ENCODE data around the gene KLHL36. TPM values are rescaled to one million over a fixed set of nuclear protein-coding genes. Genes with fewer than 3 reads are reported as not detected.
"Not testable (repeated sequence)": the region's sequence is repeated elsewhere in the genome, so short reads cannot be mapped to it uniquely, and the experiment has no call there.

Gene KLHL36
- total RNA-seq, 1 experiment from 2014 or later = 19.2 TPM

DNA sequence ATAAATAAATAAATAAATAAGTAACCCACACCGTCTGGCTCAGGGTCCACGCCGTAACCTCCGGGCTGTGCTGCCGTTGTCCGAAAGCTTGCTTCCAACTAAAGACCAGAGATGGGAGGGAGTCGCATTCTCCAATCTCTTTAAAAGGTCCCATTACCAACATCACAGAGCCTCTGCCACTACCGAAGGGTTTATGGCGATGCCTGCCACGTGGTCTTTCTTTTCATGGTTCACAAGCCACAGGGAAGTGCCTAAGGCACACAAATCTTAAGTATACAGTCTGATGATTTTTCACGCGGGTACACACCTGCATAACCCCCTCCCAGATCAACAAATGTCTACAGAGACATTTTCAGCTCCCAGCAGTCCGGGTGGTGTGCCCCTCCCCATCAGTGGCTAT, 31.8 kb upstream of the KLHL36 start:
- no peak for DNase-seq (ENCODE audit: low spot score)

DNA sequence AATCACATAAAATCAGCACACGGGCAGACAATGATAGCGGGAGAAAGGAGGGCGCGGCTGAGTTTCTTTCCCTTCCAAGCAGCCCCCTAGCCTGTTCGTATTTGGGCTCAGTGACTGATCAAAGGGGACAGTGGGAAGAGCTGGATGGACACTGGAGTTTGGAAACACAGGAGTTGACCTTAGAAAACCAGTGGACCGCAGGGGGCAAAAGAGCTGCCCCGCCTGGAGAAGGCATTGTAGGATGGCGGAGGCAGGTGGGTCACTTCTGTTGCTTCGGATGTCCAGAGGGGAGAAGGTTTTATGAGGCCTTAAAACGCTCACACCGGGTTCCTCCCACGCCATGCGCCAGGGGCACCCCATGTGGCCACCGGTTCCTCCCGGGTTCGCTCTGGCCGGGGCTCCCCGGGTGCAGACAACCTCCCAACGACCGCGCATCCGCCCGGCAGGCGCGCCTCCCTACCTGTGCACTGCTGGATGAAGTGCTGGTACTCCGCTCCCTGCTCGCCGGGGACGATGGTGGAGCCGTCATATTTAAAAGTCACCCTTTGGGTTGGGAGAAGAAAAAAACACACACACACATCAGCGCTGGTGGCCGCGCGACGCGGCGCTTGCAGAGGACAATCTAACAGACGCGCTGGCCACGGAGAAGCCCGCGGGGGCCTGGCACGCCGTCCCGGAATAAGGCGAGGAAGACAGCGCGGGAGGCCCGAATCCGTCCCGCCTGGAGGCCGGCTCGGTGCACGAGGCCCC, 31.1 kb upstream of the KLHL36 start:
- no peak for DNase-seq (ENCODE audit: low spot score)

DNA sequence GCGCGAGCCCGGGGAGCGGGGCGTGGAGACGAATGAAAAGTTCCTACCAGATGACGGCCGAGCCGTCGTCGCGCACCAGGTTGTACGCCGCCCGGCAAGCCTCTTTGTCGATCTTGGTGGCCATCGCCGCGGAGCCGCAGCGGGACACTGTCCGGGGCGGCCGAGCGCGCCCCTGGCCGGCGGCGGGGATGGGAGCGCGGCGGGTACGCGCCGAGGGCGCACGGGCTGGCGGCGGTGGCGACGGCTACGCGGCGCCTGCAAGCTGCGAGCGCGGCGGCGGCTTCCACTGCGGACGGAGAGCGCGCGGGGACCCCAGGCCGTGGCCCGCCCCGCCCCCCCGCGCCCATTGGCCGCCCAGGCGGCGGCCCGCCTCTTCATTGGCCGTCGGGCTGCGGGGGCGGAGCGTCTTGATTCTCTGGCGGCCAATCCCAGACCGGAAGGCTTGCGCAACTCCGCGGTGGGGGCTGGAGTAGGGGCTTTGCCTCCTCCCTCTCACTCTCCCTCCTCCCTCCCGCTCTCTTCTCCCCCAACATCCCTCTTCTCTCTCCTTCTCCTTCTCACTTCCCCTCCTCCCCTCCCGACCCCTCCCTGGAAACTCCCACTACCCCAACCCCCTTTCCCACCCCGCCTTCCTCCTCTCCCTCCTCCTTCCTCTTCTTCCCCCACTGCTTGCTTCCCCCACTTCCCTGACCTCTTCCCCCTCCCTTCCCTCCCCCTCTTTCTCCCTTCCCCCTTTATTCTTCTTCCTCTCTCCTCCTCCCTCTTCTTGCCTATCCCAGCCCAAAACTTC, 30.3 kb upstream of the KLHL36 start, which contains the start of gene COTL1:
TSS of gene COTL1 (minus strand) at position 288 of the 790 bp plus-strand sequence. CDS start at position 124, 164 bp downstream.
- DNase-seq (ENCODE audit: low spot score) = peak; percentile 98

DNA sequence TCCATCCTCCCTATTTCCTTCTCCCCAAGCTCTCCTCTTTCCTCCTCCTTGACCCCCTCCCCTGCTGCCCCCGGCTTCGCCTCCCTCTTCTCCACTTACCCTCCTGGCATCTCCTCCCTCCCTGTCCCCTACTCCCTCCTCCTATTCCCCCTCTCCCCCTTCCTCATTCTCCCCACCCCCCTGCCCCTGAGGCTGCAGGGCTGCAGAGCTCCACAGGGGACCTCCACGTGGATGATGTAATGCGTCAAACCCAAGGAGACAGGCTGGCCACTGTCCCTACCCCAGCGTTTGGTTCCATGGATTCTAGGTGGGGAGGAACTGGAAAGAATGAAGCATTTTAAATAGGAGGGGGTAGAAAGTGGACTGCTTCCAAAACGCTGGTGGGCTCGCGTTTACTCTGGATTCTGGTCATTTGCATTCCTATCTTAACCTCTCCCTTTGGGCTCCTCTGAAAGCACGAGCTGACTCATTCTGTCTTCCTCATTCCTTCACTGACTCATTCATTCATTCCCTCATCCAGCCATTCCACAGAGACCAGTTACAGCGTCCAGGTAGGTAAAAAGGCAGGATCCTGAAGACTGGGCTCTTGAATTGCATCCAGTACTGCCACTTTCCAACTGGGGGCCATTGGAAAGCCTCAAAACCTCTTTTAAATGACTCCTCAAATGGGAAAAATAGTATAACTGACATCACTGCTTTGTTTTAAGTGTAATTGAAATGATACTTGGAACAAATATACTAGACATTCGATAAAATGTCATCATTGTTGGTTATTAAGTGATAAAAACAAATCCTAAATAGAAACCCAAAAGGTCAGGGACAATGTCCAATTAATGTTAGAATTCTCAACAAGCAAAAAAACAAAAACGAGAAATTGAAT, 29.5 kb upstream of the KLHL36 start:
- peak; percentile 98 for DNase-seq (ENCODE audit: low spot score)

DNA sequence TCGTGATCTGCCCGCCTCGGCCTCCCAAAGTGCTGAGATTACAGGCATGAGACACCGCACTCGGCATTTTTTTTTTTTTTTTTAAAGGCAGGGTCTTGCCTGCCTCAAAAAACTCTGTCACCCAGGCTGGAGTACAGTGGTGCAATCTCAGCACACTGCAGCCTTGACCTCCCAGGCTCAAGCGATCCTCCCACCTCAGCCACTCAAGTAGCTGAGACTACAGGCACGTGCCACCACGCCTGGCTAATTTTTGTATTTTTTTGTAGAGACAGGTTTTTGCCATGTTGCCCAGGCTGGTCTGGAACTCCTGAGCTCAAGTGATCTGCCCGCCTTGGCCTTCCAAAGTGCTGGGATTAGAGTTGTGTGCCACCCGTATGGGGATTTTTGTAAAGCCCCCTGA, 27.4 kb upstream of the KLHL36 start:
- not testable (repeated sequence) for DNase-seq (ENCODE audit: low spot score)

DNA sequence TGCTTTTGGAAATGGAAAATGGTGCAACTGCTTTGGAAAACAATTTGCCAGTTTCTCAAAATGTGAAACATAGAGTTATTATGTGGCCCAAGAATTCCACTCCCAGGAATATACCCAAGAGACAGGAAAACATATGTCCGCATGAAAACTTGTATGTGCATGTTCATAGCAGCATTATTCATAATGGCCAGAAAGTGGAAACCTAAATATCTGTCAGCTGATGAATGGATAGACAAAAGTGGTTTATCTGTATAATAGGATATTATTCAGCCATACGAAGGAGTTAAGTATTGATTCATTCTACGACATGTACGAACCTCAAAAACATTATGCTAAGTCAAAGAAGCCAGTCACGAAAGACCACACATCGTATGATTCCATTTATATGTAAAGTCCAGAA, 22.8 kb upstream of the KLHL36 start:
- DNase-seq (ENCODE audit: low spot score) = no peak

DNA sequence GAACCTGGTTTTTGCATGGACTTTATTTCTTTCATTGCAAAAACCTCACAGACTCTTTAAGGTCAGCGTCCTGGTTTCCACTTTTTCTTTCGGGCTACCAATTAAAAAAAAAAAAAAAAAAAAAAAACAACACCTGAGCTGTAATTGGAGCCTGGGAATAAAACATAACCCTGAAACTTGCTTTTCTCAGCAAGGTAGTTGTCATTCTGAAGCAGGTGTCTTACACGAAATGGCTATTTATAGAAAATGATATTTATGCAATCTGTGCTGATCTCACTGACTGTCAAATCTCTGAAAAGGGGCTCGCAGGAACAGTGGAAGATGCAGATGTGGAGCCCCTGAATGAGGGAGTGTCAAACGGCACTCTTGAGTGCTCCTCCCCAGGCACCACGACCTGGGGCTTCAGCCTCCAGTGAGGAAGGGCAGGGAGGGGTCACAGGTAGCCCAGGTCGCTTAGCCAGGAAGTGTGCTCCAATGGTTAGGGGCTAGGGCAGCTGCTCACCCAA, 20.0 kb upstream of the KLHL36 start:
- no peak for DNase-seq (ENCODE audit: low spot score)

DNA sequence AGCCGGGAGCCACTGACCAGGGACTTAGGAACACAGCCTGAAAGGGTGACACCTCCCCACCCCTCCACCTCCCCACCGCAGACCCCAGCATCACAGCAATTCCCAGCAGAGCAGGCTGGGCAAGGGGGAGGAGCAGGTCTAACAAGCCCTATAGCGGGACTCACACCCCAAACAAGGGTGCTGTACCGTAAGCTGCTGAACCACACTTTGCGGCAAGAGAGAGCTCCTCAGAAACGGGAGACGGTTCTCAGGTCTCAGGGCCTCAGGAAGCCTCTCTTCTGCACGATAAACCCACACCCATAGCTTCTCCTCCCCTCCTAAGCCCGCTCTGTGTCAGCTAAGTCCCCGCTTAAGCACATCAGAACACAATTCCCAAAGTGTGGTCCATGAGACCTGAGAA, 18.7 kb upstream of the KLHL36 start:
- DNase-seq (ENCODE audit: low spot score) = no peak

DNA sequence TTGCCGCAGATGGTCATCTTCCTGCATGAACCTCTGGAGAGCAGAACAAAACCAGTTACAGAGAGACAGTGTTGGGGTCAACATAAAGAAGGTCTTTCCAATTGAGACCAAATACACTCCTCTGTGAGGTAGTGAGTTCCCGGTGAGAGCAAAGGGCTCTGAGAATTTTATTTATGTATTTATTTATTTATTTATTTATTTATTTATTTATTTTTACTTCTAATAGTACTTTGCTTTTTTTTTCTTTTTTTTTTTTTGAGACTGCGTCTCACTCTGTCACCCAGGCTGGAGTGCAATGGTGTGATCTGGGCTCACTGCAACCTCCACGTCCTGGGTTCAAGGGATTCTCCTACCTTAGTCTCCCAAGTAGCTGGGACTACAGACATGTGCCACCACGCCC, 18.3 kb upstream of the KLHL36 start:
- no peak for DNase-seq (ENCODE audit: low spot score)

DNA sequence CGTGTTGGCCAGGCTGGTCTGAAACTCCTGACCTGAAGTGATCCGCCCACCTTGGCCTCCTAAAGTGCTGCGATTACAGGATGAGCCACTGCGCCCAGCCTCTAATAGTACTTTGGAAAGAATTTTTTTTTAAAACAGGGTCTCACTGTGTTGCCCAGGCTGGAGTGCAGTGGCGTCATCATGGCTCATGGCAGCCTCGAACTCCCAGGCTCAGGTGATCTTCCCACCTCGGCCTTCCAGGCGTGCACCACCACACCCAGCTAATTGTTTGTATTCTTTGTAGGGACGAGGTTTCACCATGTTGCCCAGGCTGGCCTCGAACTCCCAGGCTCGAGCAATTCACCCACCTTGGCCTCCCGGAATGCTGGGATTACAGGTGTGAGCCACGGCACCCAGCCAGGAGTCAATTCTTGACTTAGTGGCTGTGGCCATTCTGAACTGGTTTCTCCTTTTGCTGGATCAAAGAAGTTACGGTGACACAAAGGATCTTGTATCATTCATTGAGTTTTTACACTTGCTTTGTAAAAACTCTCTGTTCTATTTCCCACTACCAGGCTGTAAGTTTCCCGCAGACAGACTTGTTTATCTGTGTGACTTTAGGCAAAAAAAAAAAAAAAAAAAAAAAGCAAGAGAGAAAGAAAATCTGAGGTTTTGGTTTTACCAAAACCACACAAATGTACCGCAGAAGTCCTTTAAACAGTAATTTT, 17.7 kb upstream of the KLHL36 start:
- DNase-seq (ENCODE audit: low spot score) = no peak

DNA sequence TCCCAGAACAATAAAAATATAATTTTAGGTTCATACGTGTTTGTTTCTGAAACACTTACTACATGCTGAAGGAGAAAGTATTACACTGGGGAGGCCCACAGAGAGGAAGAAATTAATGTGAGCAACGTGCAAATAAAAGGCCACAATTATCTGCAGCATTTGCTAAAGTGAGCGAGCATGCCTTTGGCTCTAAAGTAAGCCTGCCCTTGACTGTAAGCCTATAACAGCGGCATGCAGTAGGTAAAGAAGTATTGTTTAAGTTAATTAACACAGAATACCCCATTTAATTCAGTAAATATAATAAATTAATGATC, 17.2 kb upstream of the KLHL36 start:
- no peak for DNase-seq (ENCODE audit: low spot score)

DNA sequence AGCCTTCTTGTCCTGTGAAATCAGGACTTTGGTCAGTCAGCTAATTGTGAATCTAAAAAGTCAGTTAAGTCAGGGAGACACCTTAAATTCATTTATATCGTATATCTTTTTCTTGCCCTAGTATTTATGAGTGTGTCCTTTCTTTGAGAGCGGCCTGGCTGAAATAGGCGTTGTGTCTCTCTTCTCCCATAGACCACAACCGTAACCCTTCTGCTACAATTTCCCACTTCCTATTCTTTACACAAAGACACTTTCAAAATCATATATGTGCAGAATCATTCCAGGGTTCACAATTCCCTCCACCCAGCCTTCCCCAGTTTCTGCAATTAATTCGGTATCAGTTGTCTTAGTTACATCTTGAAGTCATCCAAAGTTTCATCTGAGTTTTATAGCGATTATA, 16.4 kb upstream of the KLHL36 start:
- no peak for DNase-seq (ENCODE audit: low spot score)

DNA sequence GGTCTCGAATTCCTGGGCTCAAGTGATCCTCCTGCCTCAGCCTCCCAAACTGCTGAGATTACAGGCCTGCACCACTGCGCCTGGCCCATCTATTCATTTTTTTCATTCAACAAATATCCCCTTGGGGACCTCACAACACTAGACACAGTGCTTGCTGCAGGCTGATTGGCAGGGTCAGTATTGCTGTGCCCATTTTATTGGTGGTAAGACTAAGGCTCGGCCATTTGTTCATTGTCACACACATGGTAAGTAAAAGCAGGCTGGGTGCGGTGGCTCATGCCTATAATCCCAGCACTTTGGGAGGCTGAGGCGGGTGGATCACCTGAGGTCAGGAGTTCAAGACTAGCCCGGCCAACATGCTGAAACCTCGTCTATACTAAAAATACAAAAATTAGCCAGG, 15.4 kb upstream of the KLHL36 start:
- DNase-seq (ENCODE audit: low spot score) = not testable (repeated sequence)

DNA sequence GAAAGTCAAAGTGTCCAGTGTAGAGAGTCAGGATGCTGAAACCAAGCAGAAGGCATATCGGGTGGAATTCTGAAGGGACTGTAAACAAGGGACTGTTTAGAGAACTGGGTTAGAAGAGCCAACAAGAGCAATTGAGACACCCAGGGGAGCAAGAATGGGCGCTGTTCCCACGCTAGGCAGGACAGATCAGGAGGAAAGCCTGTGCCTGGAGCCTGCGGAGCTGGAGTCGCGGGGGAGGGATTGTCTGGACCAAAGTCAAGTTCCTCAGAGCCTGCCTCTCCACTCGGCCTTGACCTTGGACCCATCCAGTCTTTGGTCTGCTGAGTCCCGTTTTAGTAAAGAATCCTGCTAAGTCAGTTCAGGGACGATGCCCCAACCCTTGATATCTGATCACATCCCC, 14.7 kb upstream of the KLHL36 start:
- no peak for DNase-seq (ENCODE audit: low spot score)

DNA sequence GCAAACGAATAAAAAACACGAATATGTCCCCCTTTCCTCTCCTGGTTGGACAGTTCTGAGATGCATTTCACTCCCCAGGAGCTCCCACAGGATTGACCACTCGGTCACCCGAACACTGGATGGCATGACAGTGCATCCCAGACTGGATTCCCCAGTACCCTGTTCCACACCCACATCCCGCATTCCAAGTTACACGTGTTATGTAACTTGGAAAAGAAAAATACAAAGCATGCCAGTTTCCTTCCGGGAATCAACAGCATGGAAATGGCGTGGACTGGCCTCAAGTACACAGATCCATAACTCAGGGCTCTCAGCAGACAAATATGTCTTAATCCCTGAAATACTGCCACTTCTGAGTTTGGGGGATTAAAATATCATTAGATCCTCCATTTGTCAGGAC, 12.6 kb upstream of the KLHL36 start:
- no peak for DNase-seq (ENCODE audit: low spot score)

DNA sequence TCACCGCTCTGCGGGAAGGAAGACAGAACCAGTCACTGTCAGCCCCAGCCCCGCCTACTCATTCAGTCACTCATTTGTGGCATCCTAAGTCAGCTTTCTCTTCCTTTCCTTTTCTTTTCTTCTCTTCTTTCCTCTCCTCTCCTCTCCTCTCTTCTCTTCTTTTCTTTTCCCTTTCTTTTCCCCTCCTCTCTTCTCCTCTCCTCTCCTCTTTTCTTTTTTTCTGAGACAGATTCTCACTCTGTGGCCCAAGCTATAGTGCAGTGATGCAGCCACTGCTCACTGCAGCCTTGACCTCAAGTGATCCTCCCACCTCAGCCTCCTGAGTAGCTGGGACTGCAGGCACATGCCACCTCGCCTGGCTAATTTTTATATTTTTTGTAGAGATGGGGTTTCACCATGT, 10.6 kb upstream of the KLHL36 start:
- no peak for DNase-seq (ENCODE audit: low spot score)

DNA sequence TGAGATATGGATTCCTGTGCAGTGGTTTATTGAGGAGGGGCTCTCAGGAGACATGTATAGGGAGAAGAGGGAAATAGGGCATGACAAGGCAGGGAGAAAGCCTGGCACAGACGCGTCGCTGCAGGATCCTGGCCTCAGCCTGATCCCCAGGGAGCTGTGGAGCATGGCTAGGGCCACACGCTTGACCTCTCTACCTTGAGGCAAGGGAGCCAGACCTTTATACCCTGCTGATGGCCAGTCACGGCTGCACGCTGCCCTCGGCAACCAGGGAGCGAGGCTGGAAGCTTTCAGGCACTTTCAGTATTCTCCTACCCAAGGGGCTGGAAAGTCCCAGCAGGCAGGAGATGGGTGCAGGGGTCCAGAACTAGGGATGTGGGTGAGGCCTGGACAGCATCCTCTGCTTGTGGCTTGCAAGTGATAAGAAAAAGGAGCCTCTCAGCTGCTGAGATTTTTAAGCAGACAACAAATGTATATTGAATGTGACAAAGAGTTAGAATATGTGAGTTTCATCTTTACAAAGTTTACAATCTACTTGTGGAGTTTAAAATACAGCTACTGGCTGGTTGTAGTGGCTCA, 10.0 kb upstream of the KLHL36 start:
- DNase-seq (ENCODE audit: low spot score) = no peak

DNA sequence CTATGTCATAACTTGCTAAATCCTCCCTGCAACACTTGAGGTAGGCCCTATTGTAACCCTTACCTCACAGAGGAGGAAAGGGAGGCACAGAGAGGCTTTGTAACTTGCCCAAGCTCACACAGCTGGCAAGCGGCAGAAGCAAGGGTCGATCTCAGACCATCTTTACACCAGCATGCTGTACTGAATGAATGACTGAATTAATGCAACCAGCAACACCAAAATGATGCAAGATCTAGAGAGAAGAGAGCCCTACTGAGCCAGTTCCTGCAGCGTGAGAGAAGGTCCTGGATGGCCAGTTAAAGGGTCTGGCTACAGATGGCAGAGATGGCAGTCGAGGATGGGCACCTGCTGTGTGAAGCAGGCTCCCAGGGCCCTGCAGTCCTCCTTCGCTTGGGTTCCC, 8.2 kb upstream of the KLHL36 start:
- DNase-seq (ENCODE audit: low spot score) = no peak

DNA sequence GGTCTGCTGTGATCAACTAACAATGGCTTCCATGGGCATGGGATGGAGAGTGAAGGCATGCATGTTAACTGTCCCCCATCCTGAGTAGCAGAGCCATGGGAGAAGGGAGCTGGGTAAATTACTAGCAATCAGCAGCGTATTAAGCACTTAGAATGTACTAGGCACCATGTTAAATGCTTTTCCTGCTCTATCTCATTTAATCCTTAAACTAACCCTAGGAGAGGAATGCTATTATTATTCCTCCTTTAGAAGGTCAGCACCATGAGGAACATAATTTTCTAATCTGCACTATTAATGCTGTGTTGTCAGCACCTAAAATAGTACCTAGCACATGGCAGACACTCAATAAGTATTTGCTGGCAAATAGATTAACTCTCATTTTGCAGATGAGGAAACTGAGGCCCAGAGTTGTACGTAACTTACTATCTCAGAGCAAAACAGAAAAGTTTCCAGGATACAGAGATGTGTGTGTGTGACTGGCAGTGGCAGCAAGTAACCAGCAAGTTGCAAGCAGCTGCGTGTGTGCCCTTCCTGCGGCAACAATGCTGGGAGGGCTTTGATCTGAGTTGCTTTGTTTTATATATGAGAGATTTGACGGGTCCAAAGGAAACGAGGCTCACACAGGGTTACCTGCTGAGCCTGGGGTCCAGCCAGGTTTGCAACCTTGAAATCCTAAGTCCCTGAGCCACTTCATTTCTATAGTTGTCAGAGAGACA, 6.5 kb upstream of the KLHL36 start:
- no peak for DNase-seq (ENCODE audit: low spot score)

DNA sequence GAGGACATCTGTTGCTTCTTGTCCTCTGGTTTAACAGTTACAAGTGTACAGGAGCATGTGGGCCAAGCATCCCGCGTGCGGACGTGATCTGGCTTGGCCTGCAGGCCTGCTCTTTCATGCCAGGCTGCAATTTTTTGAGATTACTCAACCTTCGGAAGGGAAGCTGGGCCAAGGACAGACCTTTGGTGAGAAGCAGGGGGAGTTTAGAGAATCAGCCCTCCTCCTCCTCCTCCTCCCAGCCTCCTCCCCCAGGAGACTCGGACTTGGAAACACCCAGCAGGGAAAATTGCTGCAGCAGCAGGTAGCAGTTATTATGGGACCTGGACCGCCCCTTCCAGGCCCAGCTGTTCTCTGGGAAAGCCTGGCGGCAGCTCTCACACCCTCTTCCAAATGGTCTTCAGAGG, 5.1 kb upstream of the KLHL36 start:
- DNase-seq (ENCODE audit: low spot score) = peak; percentile 73

DNA sequence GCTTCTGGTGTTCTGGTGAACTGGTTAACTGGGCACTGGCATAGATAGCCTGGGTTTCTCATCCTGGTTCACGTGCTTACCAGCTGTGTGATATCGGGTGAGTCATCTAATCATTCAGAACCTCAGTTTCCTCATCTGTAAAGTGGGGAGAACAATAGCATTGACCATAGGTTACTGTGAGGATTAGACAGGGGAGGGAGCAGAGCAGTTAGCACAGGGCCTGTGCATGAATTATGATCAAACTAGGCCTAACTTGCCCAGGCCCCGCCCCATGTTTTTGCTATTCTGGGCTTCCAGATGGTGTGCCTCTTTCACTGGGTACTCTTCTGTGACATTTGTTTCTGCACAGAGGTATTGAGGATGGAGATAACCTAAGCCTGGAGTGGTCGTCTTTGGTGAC, 4.6 kb upstream of the KLHL36 start:
- DNase-seq (ENCODE audit: low spot score) = no peak

Data from H4 (cell line).